HepG2 (cell line): ENCODE data around the gene JPH2. TPM values are rescaled to one million over a fixed set of nuclear protein-coding genes. Genes with fewer than 3 reads are reported as not detected.

Experiments used
- CENPT ChIP-seq: sonication (generic); formaldehyde crosslinking; IDR thresholded peaks from 2 replicates; pipeline ENCODE4 v1.8.0; 2022; ENCODE audit warnings: low read depth, mild to moderate bottlenecking, moderate library complexity, missing genetic modification reagents
- CREM ChIP-seq, 2 experiments: sonication (generic) in 1 of 2; formaldehyde crosslinking in 1 of 2; IDR thresholded peaks; 2 replicates each; pipeline versions ENCODE4 v1.4.0 to v1.6.1; 2016 to 2020; ENCODE audit warnings: antibody characterized with exemption in 1 of 2, mild to moderate bottlenecking in 1 of 2, missing genetic modification reagents in 1 of 2
- DMTF1 ChIP-seq: sonication (generic); formaldehyde crosslinking; IDR thresholded peaks from 2 replicates; pipeline ENCODE4 v1.4.0; 2020; ENCODE audit warnings: mild to moderate bottlenecking, missing genetic modification reagents
- EEA1 ChIP-seq: sonication (generic); formaldehyde crosslinking; IDR thresholded peaks from 2 replicates; pipeline ENCODE4 v1.5.1; 2020; ENCODE audit warnings: mild to moderate bottlenecking, missing genetic modification reagents, borderline replicate concordance
- FLYWCH1 ChIP-seq: sonication (generic); formaldehyde crosslinking; IDR thresholded peaks from 2 replicates; pipeline ENCODE4 v1.8.1; 2023; ENCODE audit warnings: mild to moderate bottlenecking, missing genetic modification reagents
- HCFC1 ChIP-seq: fragments of 150-350 bp; IDR thresholded peaks from 2 replicates; pipeline ENCODE4 v1.6.1; 2014; ENCODE audit warnings: low read depth, low read length
- HNRNPK ChIP-seq: fragments of 200-400 bp; formaldehyde crosslinking; IDR thresholded peaks from 2 replicates; pipeline ENCODE4 v1.6.1; 2018; ENCODE audit warnings: low read length, low read depth, moderate library complexity, mild to moderate bottlenecking; ENCODE audit not compliant: poor library complexity, severe bottlenecking
- PTBP1 ChIP-seq: fragments of 200-400 bp; formaldehyde crosslinking; IDR thresholded peaks from 2 replicates; pipeline ENCODE4 v1.6.1; 2018; ENCODE audit warnings: low read length, low read depth; ENCODE audit not compliant: poor library complexity, severe bottlenecking
- SIX1 ChIP-seq: sonication (generic); formaldehyde crosslinking; IDR thresholded peaks from 2 replicates; pipeline ENCODE4 v1.4.0; 2020; ENCODE audit warnings: missing genetic modification reagents, borderline replicate concordance
- SP5 ChIP-seq: IDR thresholded peaks from 2 replicates; pipeline ENCODE4 v1.6.1; 2016; ENCODE audit warnings: low read depth, borderline replicate concordance
- SRSF9 ChIP-seq: fragments of 200-400 bp; formaldehyde crosslinking; IDR thresholded peaks from 2 replicates; pipeline ENCODE4 v1.6.1; 2018; ENCODE audit warnings: borderline replicate concordance, mild to moderate bottlenecking, low read depth, low read length; ENCODE audit not compliant: insufficient read depth, poor library complexity, severe bottlenecking
- ZEB1 ChIP-seq: IDR thresholded peaks from 2 replicates; pipeline ENCODE4 v1.6.1; 2012; ENCODE audit warnings: mild to moderate bottlenecking, low read depth, inconsistent platforms; ENCODE audit not compliant: insufficient replicate concordance
- ZNF292 ChIP-seq: sonication (generic); formaldehyde crosslinking; IDR thresholded peaks from 2 replicates; pipeline ENCODE4 v1.8.1; 2022; ENCODE audit warnings: mild to moderate bottlenecking, low read depth, missing genetic modification reagents, borderline replicate concordance
- ZNF326 ChIP-seq: sonication (generic); formaldehyde crosslinking; IDR thresholded peaks from 2 replicates; pipeline ENCODE4 v1.4.0; 2020; ENCODE audit warnings: missing genetic modification reagents, borderline replicate concordance
- ZNF329 ChIP-seq: sonication (generic); formaldehyde crosslinking; IDR thresholded peaks from 2 replicates; pipeline ENCODE4 v1.9.0; 2021; ENCODE audit warnings: low read depth, mild to moderate bottlenecking, missing genetic modification reagents
- ZNF431 ChIP-seq: sonication (generic); formaldehyde crosslinking; IDR thresholded peaks from 2 replicates; pipeline ENCODE4 v1.9.0; 2022; ENCODE audit warnings: missing genetic modification reagents, low read depth, mild to moderate bottlenecking, borderline replicate concordance
- ZNF550 ChIP-seq: sonication (generic); formaldehyde crosslinking; IDR thresholded peaks from 2 replicates; pipeline ENCODE4 v1.4.0; 2020; ENCODE audit warnings: mild to moderate bottlenecking, missing genetic modification reagents, borderline replicate concordance
- ZNF563 ChIP-seq: sonication (generic); formaldehyde crosslinking; IDR thresholded peaks from 2 replicates; pipeline ENCODE4 v1.8.0; 2022; ENCODE audit warnings: mild to moderate bottlenecking, moderate library complexity, missing genetic modification reagents
- ZNF598 ChIP-seq: sonication (generic); formaldehyde crosslinking; IDR thresholded peaks from 2 replicates; pipeline ENCODE4 v1.5.1; 2020; ENCODE audit warnings: mild to moderate bottlenecking, missing genetic modification reagents, borderline replicate concordance
- polyA plus RNA-seq, 8 experiments: library from polyadenylated mRNA; depleted of rRNA in 3 of 8; stranded (reverse) in 7 of 8; unstranded in 1 of 8; fragments of >200 nt; fragmentation: Illumina TruSeq in 4 of 8; extraction: Trizol in 4 of 8; gene quantifications; 2 replicates each; pipeline versions ENCODE4 v1.2.1 to v1.2.3, GENCODE V29; 2011 to 2016; ENCODE audit warnings: low read depth in 4 of 8, missing spikeins in 1 of 8, mixed read lengths in 1 of 8; ENCODE audit not compliant: insufficient read depth in 1 of 8
- total RNA-seq, 5 experiments: library from RNA; depleted of rRNA; stranded (reverse); fragments of >200 nt; fragmentation: Illumina TruSeq; extraction: Trizol; gene quantifications; 2 replicates each; pipeline ENCODE4 v1.2.3, GENCODE V29; 2016; ENCODE audit warnings: low read depth in 1 of 5
- TF ChIP-seq, protein P1 (sequence below): sonication (generic); formaldehyde crosslinking; IDR thresholded peaks from 2 replicates; pipeline ENCODE4 v1.8.0; 2022; ENCODE audit warnings: missing genetic modification reagents, low read depth, mild to moderate bottlenecking, borderline replicate concordance
- TF ChIP-seq, protein P2 (sequence below): sonication (generic); formaldehyde crosslinking; IDR thresholded peaks from 2 replicates; pipeline ENCODE4 v1.5.0; 2020; ENCODE audit warnings: missing genetic modification reagents, mild to moderate bottlenecking, borderline replicate concordance
- TF ChIP-seq, protein P3 (sequence below): sonication (generic); formaldehyde crosslinking; IDR thresholded peaks from 2 replicates; pipeline ENCODE4 v1.5.0; 2020; ENCODE audit warnings: mild to moderate bottlenecking, missing genetic modification reagents

JPH2 gene
- total and polyA plus RNA-seq, 2 of the 13 experiments (the other 11 are each of a cell fraction or from before 2014, with no cell fraction given), result 0.42 TPM; not detected in 1

GRCh38 chr20:44210406-44211176 lies 23.6 kb upstream of the JPH2 start, which contains the start of gene OSER1 (continued):
- TF ChIP-seq, protein P1, sequence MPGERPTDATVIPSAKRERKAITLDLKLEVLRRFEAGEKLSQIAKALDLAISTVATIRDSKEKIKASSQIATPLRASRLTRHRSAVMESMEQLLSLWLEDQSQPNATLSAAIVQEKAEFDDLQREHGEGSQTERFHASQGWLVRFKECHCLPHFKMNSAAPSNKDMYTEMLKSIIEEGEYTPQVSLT (CRISPR knock-in tag), result no peak
- TF ChIP-seq, protein P2, sequence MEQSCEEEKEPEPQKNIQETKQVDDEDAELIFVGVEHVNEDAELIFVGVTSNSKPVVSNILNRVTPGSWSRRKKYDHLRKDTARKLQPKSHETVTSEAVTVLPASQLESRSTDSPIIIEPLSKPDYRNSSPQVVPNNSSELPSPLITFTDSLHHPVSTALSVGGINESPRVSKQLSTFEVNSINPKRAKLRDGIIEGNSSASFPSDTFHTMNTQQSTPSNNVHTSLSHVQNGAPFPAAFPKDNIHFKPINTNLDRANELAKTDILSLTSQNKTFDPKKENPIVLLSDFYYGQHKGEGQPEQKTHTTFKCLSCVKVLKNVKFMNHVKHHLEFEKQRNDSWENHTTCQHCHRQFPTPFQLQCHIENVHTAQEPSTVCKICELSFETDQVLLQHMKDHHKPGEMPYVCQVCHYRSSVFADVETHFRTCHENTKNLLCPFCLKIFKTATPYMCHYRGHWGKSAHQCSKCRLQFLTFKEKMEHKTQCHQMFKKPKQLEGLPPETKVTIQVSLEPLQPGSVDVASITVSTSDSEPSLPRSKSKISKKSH (CRISPR knock-in tag), result no peak
- no peak for TF ChIP-seq FLYWCH1 (CRISPR knock-in tag)
- no peak for TF ChIP-seq ZNF598
- TF ChIP-seq PTBP1, result peak; percentile 87
- TF ChIP-seq SP5, result peak; percentile 89
- TF ChIP-seq, protein P3, sequence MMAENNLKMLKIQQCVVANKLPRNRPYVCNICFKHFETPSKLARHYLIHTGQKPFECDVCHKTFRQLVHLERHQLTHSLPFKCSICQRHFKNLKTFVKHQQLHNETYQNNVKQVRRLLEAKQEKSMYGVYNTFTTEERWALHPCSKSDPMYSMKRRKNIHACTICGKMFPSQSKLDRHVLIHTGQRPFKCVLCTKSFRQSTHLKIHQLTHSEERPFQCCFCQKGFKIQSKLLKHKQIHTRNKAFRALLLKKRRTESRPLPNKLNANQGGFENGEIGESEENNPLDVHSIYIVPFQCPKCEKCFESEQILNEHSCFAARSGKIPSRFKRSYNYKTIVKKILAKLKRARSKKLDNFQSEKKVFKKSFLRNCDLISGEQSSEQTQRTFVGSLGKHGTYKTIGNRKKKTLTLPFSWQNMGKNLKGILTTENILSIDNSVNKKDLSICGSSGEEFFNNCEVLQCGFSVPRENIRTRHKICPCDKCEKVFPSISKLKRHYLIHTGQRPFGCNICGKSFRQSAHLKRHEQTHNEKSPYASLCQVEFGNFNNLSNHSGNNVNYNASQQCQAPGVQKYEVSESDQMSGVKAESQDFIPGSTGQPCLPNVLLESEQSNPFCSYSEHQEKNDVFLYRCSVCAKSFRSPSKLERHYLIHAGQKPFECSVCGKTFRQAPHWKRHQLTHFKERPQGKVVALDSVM (CRISPR knock-in tag), result peak; percentile 40; the same call in 1 of the 2 replicates
- TF ChIP-seq CREM (IDR thresholded peaks at IDR 0.05), result peak; percentile 96
- TF ChIP-seq CREM (CRISPR knock-in tag; IDR thresholded peaks at IDR 0.05), result no peak
- no peak for TF ChIP-seq SRSF9
- no peak; the same call in 1 of the 2 replicates for TF ChIP-seq ZNF431 (CRISPR knock-in tag)
- TF ChIP-seq ZNF326 (CRISPR knock-in tag), result no peak
- peak; percentile 97 for TF ChIP-seq HNRNPK
- no peak for TF ChIP-seq DMTF1 (CRISPR knock-in tag)
- TF ChIP-seq ZNF550 (CRISPR knock-in tag), result peak; percentile 65; the same call in 1 of the 2 replicates
- peak; percentile 95 for TF ChIP-seq CENPT (CRISPR knock-in tag)
- TF ChIP-seq EEA1 (CRISPR knock-in tag), result no peak; the same call in 1 of the 2 replicates
- TF ChIP-seq ZEB1, result peak; percentile 80
- TF ChIP-seq ZNF292 (CRISPR knock-in tag), result no peak
- no peak for TF ChIP-seq SIX1 (CRISPR knock-in tag)
- peak; percentile 33; the same call in 1 of the 2 replicates for TF ChIP-seq HCFC1
- TF ChIP-seq ZNF563, result peak; percentile 83
- no peak for TF ChIP-seq ZNF329
